Non-pigmented ciliary epithelial cell (primary cell): ENCODE measurements around the gene OPN3.

Experiments used
- DNase-seq: peaks from one replicate; pipeline ENCODE4 v3.0.0-alpha.2; 2010; ENCODE audit warnings: low read depth

The OPN3 gene

GRCh38 chr1:241645199-241645598 lies 5.0 kb upstream of the OPN3 start:
- no peak for DNase-seq

- no peak for DNase-seq
Measured at GRCh38 chr1:241644259-241644658, 4.1 kb upstream of the OPN3 start.

- no peak for DNase-seq
Measured at GRCh38 chr1:241642593-241642944, 2.4 kb upstream of the OPN3 start.

GRCh38 chr1:241641773-241642592 lies 1.8 kb upstream of the OPN3 start:
- DNase-seq: no peak

- no peak for DNase-seq
Measured at GRCh38 chr1:241640867-241641622, 876 bp upstream of the OPN3 start.

- no peak for DNase-seq
Measured at GRCh38 chr1:241639623-241640148, 483 bp downstream of the OPN3 start.

GRCh38 chr1:241638909-241639622 lies 1.1 kb downstream of the OPN3 start:
- DNase-seq: no peak

GRCh38 chr1:241638099-241638682 lies 2.0 kb downstream of the OPN3 start:
- DNase-seq: no peak

GRCh38 chr1:241637604-241638003 lies 2.6 kb downstream of the OPN3 start:
- DNase-seq: no peak

GRCh38 chr1:241637046-241637590 lies 3.1 kb downstream of the OPN3 start:
- DNase-seq: no peak

GRCh38 chr1:241636291-241636690 lies 3.9 kb downstream of the OPN3 start:
- no peak for DNase-seq

- no peak for DNase-seq
Measured at GRCh38 chr1:241635556-241636152, 4.5 kb downstream of the OPN3 start.

- DNase-seq: no peak
Measured at GRCh38 chr1:241632987-241633386, 7.2 kb downstream of the OPN3 start.

- no peak for DNase-seq
Measured at GRCh38 chr1:241631674-241632073, 8.5 kb downstream of the OPN3 start.

GRCh38 chr1:241630899-241631298 lies 9.3 kb downstream of the OPN3 start:
- no peak for DNase-seq

GRCh38 chr1:241630476-241630875 lies 9.7 kb downstream of the OPN3 start:
- DNase-seq: no peak

- DNase-seq: no peak
Measured at GRCh38 chr1:241630005-241630404, 10.2 kb downstream of the OPN3 start.

- DNase-seq: no peak
Measured at GRCh38 chr1:241627453-241628259, 12.5 kb downstream of the OPN3 start.

GRCh38 chr1:241624935-241625334 lies 15.2 kb downstream of the OPN3 start:
- no peak for DNase-seq

- no peak for DNase-seq
Measured at GRCh38 chr1:241622669-241623068, 17.5 kb downstream of the OPN3 start.

- no peak for DNase-seq
Measured at GRCh38 chr1:241617426-241617825, 22.7 kb downstream of the OPN3 start.
